Lower lobe of right lung (tissue), 2 donors: ENCODE measurements around the gene PRND. TPM values are rescaled to one million over a fixed set of nuclear protein-coding genes. Genes with fewer than 3 reads are reported as not detected.
"Not testable (repeated sequence)": the region's sequence is repeated elsewhere in the genome, so short reads cannot be mapped to it uniquely, and the experiment has no call there.

Experiments
- ATAC-seq, 2 donors: fragments of 200-7000 bp; cut with Tn5 transposase; one replicate each; pipeline ENCODE4 v1.9.1; 2020 to 2022; ENCODE audit warnings: mild to moderate bottlenecking in 2 of 2, moderate library complexity in 2 of 2
- DNase-seq: peaks from one replicate; pipeline ENCODE4 v3.0.0-alpha.2; 2020
- H3K27ac ChIP-seq: fragments of 200-600 bp; one replicate; pipeline ENCODE4 v1.8.0; 2022
- H3K27me3 ChIP-seq: fragments of 200-600 bp; one replicate; pipeline ENCODE4 v1.8.0; 2022; ENCODE audit warnings: low read depth
- H3K36me3 ChIP-seq: fragments of 200-600 bp; one replicate; pipeline ENCODE4 v1.8.0; 2022; ENCODE audit warnings: mild to moderate bottlenecking
- H3K4me1 ChIP-seq: fragments of 200-600 bp; one replicate; pipeline ENCODE4 v1.8.0; 2022
- H3K4me3 ChIP-seq: fragments of 200-600 bp; one replicate; pipeline ENCODE4 v1.8.0; 2022; ENCODE audit warnings: mild to moderate bottlenecking
- H3K9me3 ChIP-seq: fragments of 200-600 bp; one replicate; pipeline ENCODE4 v1.8.0; 2022
- CTCF ChIP-seq: fragments of 200-600 bp; IDR thresholded peaks from one replicate; pipeline ENCODE4 v1.8.0; 2022; ENCODE audit warnings: antibody characterized with exemption, mild to moderate bottlenecking
- intact Hi-C: fragments of 100-400 bp; cut with DNase I; formaldehyde crosslinking; loops from one replicate; pipeline ENCODE4 v1.11.0; 2022
- total RNA-seq: library from RNA; stranded (reverse); fragmentation: NEBNext Ultra II Directional; extraction: Animal tissue kit (Norgen Biotek cat#: 25700); gene quantifications from one replicate; pipeline ENCODE4 v1.2.1, GENCODE V29; 2021
- donor health status: DM: no; HTN: yes; CAD: no; lungs with severe emphysema.

PRND gene
- total RNA-seq, 1 donor from 2014 or later: not detected

- H3K4me3 ChIP-seq: no peak overlapping the region
- no peaks in the 10 kb centered on the region for H3K27me3 ChIP-seq
- H3K4me1 ChIP-seq: no peaks in the 10 kb centered on the region
- TF ChIP-seq CTCF: no peak
- no peak for ATAC-seq
- H3K36me3 ChIP-seq: peaks cover 22% of the 10 kb centered on the region
- intact Hi-C loops: no loop called here
- no peak for DNase-seq
- H3K9me3 ChIP-seq: no peaks in the 10 kb centered on the region
- H3K27ac ChIP-seq: no peak overlapping the region
Observed at GRCh38 chr20:4697831-4698221, 23.9 kb upstream of the PRND start.

- TF ChIP-seq CTCF: no peak
- H3K4me1 ChIP-seq: no peaks in the 10 kb centered on the region
- H3K27ac ChIP-seq: no peak overlapping the region
- peaks cover 22% of the 10 kb centered on the region for H3K36me3 ChIP-seq
- no peak for ATAC-seq
- intact Hi-C loops: no loop called here
- no peak overlapping the region for H3K4me3 ChIP-seq
- DNase-seq: no peak
- no peaks in the 10 kb centered on the region for H3K9me3 ChIP-seq
- no peaks in the 10 kb centered on the region for H3K27me3 ChIP-seq
Observed at GRCh38 chr20:4699216-4699615, 22.5 kb upstream of the PRND start.

GRCh38 chr20:4699957-4700356, 21.8 kb upstream of the PRND start:
- TF ChIP-seq CTCF: no peak
- H3K9me3 ChIP-seq: no peaks in the 10 kb centered on the region
- H3K27ac ChIP-seq: no peak overlapping the region
- H3K4me3 ChIP-seq: no peak overlapping the region
- no peaks in the 10 kb centered on the region for H3K4me1 ChIP-seq
- ATAC-seq (no peak), DNase-seq (no peak)
- H3K27me3 ChIP-seq: no peaks in the 10 kb centered on the region
- intact Hi-C loops: no loop called here
- peaks cover 22% of the 10 kb centered on the region for H3K36me3 ChIP-seq

- intact Hi-C loops: no loop called here
- no peaks in the 10 kb centered on the region for H3K27me3 ChIP-seq
- ATAC-seq: no peak
- TF ChIP-seq CTCF: no peak
- H3K9me3 ChIP-seq: no peaks in the 10 kb centered on the region
- no peak overlapping the region for H3K4me3 ChIP-seq
- no peak overlapping the region for H3K27ac ChIP-seq
- H3K4me1 ChIP-seq: no peaks in the 10 kb centered on the region
- peaks cover 22% of the 10 kb centered on the region for H3K36me3 ChIP-seq
- no peak for DNase-seq
Observed at GRCh38 chr20:4702562-4703280, 19.0 kb upstream of the PRND start.

- H3K27me3 ChIP-seq: no peaks in the 10 kb centered on the region
- DNase-seq (no peak), ATAC-seq (no peak)
- H3K27ac ChIP-seq: no peak overlapping the region
- TF ChIP-seq CTCF: no peak
- H3K36me3 ChIP-seq: peaks cover 22% of the 10 kb centered on the region
- no peak overlapping the region for H3K4me3 ChIP-seq
- intact Hi-C loops: no loop called here
- H3K4me1 ChIP-seq: no peaks in the 10 kb centered on the region
- H3K9me3 ChIP-seq: no peaks in the 10 kb centered on the region
Observed at GRCh38 chr20:4703281-4703676, 18.4 kb upstream of the PRND start.

GRCh38 chr20:4706941-4707340, 14.8 kb upstream of the PRND start:
- intact Hi-C loops, H3K27ac ChIP-seq, H3K27me3 ChIP-seq, H3K4me1 ChIP-seq, ATAC-seq, H3K4me3 ChIP-seq, H3K36me3 ChIP-seq, H3K9me3 ChIP-seq, DNase-seq: not testable (repeated sequence)
